WTC11 (cell line): ENCODE data around the gene DRD1.

Source experiments
- ETV6 ChIP-seq: sonication (generic); formaldehyde crosslinking; IDR thresholded peaks from 2 replicates; pipeline ENCODE4 v1.8.1; 2022; ENCODE audit warnings: mild to moderate bottlenecking, missing genetic modification reagents
- ZNF317 ChIP-seq: sonication (generic); formaldehyde crosslinking; IDR thresholded peaks from 2 replicates; pipeline ENCODE4 v1.8.1; 2023; ENCODE audit warnings: low read depth, mild to moderate bottlenecking, moderate library complexity, missing genetic modification reagents, borderline replicate concordance
- TF ChIP-seq, protein P1 (sequence below): fragments of 200-600 bp; IDR thresholded peaks from 2 replicates; pipeline ENCODE4 v1.8.0; 2022; ENCODE audit warnings: antibody characterized with exemption

DNA sequence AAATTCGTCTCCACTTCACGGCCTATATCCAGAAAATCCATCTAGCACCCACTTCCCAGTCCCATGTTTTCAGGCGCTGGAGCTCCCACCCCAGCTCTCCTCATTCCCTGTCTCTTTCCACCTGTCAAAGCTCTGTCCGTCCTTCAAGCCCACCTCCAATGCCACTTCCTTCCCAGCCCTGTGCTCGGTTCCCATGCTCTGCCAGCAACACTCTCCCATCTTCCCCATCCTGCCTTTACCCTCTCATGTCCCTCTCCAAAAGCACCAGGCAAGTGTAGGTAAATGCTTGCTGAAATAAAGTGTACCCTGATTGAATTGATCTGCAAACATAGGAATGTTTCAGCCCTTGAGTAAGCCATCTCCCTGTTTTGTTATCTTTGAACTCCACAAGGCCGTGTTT is 9.2 kb downstream of the DRD1 start:
- TF ChIP-seq, protein P1, sequence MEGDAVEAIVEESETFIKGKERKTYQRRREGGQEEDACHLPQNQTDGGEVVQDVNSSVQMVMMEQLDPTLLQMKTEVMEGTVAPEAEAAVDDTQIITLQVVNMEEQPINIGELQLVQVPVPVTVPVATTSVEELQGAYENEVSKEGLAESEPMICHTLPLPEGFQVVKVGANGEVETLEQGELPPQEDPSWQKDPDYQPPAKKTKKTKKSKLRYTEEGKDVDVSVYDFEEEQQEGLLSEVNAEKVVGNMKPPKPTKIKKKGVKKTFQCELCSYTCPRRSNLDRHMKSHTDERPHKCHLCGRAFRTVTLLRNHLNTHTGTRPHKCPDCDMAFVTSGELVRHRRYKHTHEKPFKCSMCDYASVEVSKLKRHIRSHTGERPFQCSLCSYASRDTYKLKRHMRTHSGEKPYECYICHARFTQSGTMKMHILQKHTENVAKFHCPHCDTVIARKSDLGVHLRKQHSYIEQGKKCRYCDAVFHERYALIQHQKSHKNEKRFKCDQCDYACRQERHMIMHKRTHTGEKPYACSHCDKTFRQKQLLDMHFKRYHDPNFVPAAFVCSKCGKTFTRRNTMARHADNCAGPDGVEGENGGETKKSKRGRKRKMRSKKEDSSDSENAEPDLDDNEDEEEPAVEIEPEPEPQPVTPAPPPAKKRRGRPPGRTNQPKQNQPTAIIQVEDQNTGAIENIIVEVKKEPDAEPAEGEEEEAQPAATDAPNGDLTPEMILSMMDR = no peak
- TF ChIP-seq ETV6 (CRISPR knock-in tag) (no peak), ZNF317 (CRISPR knock-in tag) (no peak)
